GM21619 (cell line): Measurements from ENCODE around the gene CXCL3.

ENCODE experiments used
- ATAC-seq: cut with Tn5 transposase; IDR thresholded peaks from one replicate; pipeline ENCODE4 v1.9.1; 2021; ENCODE audit not compliant: unreplicated experiment

CXCL3 gene

DNA sequence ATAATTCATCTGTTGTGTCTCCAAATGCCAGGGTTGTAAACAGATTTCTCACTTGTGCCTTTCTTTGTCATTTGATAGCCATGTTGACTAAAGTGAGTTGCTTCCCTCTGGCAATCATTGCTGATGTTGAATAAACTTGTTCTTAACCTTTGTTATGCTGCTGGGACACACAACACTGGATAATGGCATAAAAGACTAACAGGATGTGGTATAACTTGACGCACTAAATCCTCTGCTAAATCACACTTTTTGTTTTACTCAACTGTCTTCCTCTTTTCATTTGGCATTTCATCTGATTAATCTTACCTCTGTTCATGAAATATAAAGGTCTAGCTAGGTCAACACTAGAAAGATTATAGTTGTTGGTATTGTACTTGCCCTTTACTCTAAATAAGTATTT lies 22.4 kb downstream of the CXCL3 start:
- no peak for ATAC-seq

DNA sequence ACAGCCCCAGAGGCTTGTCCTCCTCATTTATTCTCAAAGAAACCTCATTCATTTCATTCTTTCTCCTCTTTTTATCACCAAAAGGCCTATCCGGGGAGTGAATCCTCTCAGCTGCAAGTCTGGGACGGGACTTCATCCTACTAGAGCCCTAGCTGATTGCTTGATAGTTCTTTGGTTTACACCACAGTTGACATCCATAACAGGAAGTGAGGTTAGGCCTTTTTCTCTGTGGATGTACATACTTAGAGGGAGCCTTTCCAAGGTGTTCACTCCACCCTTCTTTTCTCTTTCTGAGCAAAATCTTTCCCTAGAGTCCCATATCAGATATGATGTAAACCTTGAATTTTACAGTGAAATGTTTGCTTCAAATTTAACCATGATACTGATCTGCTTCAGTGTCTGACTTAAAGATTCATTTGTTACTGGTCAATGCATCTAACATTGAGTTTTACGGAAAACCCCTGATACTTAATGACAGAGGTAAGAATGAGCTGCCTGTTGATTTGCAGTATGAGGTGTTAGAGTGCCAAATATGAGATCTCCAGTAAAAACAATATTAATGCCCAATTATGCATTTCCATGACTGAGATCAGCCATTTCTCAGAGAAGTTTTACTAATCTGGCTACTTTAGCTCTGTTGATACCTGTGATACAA lies 23.2 kb downstream of the CXCL3 start:
- no peak for ATAC-seq

DNA sequence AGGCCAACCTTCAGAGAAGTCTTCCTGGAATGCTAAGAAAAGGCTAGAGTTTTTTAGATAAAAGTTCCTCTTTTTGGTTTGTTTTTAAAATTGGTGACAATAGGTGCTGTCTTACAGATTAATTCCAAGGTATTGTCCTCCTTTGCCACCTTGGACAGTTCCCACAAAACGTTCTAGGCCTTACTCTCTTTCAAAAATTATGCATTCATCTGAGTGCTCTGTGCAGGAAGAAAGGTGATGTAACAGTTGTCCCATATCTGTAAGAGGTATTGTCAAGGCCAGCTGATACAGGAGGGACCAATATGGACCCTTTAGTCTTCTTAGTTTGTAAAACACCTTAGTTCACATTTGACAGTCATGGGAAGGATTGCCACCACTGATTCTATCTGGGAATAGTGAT lies 24.2 kb downstream of the CXCL3 start:
- ATAC-seq, result no peak

DNA sequence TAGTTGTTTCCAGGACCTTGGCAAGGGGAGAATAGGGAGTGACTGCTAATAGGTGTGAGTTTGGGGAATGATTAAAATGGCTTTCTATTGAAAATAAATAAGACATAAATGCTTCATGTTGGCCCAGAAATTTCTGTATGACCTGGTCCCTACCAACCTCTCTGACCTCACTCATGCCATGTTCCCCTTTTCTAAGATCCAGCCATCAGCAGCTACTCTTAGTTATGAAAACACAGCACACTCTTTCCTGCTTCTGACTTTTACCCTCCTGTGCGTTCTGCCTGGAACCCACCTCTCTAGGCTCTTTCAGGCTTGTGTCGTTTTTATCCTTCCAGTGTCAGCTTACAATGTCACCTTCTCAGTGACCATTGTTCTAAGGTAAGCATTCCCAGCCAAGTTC lies 25.2 kb downstream of the CXCL3 start:
- ATAC-seq, result no peak

DNA sequence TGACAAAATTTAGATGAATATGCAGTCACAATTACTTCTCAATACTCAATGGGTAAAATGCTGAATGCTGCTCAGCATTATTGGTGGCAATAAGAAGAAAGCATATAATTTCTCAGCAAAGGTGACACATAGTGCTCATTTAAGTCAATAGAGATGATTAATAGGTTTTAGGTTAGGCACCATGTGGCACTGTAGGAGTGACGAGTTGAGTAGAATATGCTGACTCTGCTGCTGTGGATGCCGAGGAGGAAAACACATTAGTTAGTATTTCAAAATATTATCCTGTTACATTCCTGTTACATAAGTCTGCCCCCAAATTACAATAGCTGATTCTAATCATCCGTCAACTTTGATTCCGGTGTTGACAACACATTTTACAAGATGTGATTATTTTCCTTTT lies 26.4 kb downstream of the CXCL3 start:
- no peak for ATAC-seq

DNA sequence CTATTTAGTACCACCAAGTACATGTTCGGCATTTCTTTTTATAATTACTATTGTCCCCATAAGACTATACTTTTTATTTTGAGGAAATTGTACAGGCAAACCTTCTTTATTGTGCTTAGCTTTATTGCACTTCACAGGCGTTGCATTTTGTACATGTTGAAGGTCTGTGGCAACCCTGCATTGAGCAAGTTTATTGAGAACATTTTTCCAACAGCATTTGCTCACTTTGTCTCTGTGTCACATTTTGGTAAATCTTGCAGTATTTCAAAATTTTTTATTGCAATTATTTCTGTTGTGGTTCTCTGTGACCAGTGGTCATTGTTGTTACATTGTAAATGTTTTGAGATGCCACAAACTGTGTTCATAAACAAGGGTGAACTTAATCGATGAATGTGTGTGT lies 29.2 kb downstream of the CXCL3 start:
- ATAC-seq, result no peak

DNA sequence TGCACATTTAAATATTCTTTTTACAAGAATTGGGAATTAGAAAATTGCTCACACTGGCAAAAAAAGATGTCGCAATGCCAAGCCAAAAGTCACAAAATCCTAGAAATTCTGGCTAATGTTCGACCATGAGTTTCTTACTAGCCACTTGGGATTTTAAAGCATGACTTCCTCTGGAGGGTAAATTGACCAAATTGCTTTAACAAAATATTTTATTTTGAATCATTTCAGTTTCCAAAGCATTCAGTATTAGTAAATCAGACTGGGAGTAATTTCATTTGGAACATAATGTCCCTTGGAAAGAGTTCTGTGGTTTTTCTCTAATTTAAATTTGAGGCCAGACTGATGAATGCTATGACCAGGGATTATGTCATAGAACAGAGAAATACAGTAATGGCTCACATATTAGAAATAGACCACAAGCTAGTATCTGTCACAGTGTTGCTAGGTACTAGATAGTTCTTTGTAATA lies 32.4 kb downstream of the CXCL3 start:
- no peak for ATAC-seq

DNA sequence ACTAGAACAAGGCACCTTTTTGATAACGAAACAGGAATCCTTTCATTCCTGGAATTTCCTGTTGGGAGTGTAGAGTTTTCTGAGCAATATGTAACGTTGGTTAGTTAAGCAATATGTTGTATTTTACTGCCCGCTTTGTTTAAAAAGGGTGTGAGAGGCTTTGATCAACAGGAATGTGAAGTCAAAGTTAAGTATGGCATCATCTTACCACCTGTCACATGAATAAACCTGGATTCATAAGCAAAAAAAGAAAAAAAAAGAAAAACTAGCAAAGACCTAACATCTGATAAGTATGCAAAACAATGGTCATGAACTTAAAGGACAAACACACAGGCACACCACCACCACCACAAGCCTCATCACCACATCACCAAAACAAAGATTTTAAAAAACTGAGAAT lies 33.0 kb downstream of the CXCL3 start:
- ATAC-seq, result no peak

DNA sequence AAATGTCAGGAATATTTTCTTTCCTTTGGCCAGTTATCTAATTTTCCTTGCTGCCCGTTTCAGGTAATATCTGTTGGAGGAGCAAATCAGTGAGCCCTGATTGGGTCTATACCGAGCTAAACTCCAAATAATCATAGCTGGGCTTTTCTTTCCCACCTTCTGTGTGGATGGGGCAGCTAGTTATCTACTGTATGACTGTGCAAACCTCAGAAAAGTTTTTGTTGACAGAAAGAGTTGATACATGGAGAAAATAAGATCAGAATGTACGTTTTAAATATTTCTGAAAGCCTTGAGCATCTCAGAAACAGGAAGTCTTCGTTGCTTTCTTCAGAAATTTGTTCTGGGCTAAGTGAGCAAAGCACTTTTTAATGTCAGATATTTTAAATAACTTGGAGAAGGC lies 33.8 kb downstream of the CXCL3 start:
- ATAC-seq, result no peak

DNA sequence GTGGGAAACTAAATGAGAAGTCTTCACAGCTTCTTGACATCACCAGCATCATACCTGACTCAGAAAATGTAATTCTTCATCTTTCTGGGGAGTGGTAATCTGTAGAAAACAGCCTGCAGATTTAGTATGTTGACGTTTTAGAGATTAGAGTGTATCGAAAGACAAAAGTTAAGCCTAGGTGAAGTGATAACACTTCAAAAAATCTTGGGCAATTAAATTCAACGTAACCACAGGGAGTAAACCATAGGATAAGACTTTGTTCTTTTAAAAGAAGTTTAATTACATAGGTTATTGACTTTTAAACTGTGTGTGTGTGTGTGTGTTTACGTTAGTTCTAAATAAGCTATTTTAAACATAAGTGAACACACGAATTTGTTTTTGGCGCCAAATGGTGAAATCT lies 38.2 kb downstream of the CXCL3 start:
- no peak for ATAC-seq

DNA sequence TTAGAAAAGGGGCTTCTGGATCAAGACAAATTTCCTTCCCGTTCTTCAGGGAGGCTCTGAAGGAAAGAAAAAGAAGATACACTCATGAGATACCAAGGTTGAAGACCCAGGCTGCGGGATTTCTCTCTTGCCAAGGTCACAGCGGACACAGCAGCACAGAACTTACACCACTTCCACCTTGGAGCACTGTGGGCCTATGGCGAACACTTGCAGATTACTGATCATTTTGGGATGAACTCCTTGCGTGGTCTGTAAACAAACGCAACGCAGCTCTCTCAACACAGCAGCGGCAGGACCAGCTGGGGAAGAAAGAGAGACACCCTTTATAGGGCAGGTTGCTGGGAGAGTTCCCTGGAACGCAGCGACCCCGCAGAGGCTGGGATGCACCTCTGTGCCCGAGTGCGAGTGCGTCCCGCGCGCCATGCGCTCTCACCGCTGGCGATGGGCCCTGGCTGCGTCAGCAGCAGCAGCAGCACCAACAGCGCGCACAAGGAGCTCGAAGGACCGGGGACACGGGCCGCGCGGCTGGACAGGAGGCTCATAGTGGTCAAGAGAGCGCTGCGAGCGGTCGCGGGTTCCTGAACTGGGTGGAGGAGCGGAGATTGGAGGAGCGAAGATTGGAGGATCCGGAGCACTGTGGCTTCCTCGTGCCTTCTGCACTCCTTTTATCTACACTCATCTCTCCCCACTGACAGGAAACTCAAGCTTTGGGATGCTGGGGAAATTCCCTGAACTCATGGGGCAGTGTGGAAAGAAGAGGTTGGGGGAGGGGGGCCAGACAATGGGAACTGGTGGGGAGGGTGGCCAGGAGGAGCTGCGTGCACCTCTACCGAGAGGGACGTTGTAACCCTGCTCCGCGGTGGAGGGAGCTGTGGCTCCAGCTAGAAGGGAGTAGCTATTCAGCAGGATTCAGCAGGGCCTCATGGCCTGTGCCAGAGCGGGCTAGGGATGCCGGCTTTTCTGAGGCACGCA lies 40.2 kb downstream of the CXCL3 start, which contains the start of gene CXCL5:
CXCL5 (minus strand) TSS at position 638 of the 972 bp plus-strand sequence; CDS start at position 542, 96 bp downstream.
- ATAC-seq, result no peak

DNA sequence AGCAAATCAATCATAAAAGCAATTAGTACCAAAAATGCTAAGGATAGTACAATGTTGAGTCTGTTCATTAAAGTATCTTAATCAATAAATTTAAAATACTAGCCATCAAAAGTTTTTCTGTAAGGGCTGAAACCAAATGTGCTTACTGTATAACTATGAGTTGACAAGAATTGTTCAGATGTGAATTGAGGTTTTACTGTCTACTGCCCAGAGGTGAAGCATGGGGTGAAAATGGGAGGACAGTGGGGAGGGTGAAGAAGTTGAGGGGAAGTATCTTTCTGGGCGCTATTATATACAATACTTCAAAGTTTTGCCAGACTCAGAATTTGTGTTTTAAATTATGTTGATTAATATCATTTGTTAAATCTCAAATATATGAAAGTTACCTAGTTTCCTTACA lies 46.4 kb downstream of the CXCL3 start:
- ATAC-seq, result no peak

DNA sequence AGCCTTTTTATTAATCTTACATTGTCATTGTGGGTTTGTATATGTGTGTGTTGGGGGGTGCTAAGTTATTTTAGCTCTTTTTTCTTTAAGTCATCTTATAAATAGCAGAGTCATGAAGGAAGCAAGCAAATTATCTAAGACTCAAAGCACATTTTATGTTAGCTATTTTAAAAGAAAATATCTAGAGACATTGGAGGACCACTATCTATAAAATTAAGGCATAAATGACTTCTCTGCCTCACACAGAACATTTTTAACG lies 46.8 kb downstream of the CXCL3 start:
- no peak for ATAC-seq

DNA sequence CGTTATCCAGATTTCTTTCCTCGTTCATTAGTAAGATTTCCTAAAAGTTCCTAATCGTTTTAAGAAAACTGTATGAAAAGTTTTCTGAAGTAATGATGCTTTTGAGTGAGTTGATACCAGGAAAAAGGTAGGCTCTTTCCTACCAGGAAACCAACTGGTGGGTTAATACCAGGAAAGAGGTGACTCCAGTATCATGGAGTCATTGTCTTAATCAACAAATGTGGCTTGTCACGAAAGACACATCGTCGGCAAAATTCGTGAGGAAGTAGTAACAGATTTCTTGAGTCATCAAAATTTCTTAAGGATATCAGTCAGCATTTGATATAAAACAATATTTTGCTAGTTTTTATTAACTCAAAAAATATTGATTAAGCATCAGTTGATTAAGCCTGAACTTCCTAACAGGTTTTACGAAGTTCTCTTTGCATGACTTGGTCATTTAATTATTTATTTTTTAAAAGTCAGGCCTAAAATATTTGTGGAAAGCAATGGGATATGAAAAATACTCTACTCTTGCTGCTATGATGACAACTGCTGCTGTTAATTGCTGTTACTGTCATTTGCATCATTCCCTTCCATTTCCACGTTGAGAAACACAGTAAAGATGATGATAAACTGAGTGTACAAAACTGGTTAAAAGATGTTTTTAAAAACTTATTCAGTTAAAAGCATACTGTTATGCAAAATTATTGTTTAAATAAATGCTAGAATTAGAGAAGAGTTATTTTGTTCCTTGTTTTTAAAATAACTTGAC lies 47.3 kb downstream of the CXCL3 start:
- no peak for ATAC-seq

DNA sequence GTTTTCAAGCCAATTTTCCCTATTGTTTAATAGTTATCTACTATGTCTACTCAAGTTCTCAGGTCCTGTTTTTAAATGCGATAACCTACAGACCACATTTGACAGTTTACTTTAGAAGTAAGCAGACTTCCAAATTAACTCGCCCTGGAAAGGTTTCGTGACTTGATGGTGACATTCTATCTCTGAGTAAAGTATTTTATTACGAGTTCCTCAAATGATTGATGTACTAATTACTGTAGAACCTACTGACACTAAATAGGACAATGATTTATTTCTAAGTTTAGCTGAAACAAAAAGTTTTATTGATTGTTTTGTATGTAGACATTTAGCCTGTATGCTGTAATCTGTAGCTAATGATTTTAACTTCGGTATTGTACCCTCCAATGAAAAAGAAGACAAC lies 48.6 kb downstream of the CXCL3 start:
- no peak for ATAC-seq

DNA sequence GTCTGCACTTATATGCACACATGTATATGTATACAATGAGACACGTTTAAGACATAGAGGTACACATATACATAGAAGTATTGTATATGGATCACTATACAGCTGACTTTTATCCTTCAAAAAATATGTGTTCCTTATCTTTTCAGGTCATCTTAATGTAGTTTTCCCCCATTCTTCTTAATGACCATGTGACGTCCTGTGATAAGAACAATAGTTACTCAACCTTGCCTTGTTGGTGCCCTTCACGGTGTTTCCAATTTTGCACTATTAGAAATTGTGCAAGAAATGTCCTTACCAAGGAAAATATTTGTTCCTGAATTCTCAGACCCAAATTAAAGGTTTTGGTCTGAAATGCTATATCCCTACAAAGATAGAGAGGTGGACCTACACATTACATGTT lies 49.5 kb downstream of the CXCL3 start:
- ATAC-seq, result no peak

DNA sequence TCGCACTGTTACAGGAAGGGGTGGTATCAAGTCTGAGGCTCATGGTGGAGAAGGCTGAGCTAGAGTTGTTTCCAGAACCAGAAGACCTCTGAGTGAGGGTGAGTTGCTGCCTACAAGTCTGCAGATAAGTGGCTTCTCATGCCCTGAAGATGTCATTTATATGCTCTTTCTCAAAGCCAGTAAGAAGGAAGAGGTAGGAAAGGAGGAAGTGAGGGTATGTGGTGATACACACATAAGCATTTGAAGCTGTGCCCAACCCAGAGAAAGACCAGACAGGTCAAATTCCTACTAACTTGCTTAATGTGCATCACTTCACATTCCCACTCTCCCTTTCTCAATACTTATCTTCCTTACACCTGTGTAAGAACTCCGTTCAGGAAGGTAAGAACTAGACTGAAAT lies 50.4 kb downstream of the CXCL3 start, which contains the start of gene PPBP:
PPBP (minus strand) TSS at position 130 of the 400 bp plus-strand sequence; CDS start at position 43, 87 bp downstream.
- no peak for ATAC-seq
